HepG2 (cell line): ENCODE results near the gene MTHFD2. TPM values are rescaled to one million over a fixed set of nuclear protein-coding genes. Genes with fewer than 3 reads are reported as not detected.

Source experiments
- AGO2 ChIP-seq: fragments of 200-400 bp; formaldehyde crosslinking; optimal IDR thresholded peaks from 2 replicates; pipeline ENCODE3; 2017; ENCODE audit warnings: mild to moderate bottlenecking, low read depth, low read length, moderate library complexity
- AKAP8 ChIP-seq: sonication (generic); formaldehyde crosslinking; IDR thresholded peaks from 2 replicates; pipeline ENCODE4 v1.5.1; 2020; ENCODE audit warnings: mild to moderate bottlenecking, missing genetic modification reagents
- ARNT2 ChIP-seq: sonication (generic); formaldehyde crosslinking; IDR thresholded peaks from 2 replicates; pipeline ENCODE4 v1.8.0; 2022; ENCODE audit warnings: mild to moderate bottlenecking, low read depth, missing genetic modification reagents, moderate library complexity
- CBFB ChIP-seq: sonication (generic); formaldehyde crosslinking; IDR thresholded peaks from 2 replicates; pipeline ENCODE4 v1.4.0; 2020; ENCODE audit warnings: missing genetic modification reagents
- HES4 ChIP-seq: sonication (generic); formaldehyde crosslinking; IDR thresholded peaks from 2 replicates; pipeline ENCODE4 v1.9.0; 2021; ENCODE audit warnings: mild to moderate bottlenecking, missing genetic modification reagents, borderline replicate concordance
- IRX3 ChIP-seq: sonication (generic); formaldehyde crosslinking; IDR thresholded peaks from 2 replicates; pipeline ENCODE4 v1.8.1; 2023; ENCODE audit warnings: mild to moderate bottlenecking, low read depth, missing genetic modification reagents, borderline replicate concordance
- PRDM10 ChIP-seq: sonication (generic); formaldehyde crosslinking; IDR thresholded peaks from 2 replicates; pipeline ENCODE4 v1.4.0; 2020; ENCODE audit warnings: low read depth, missing genetic modification reagents
- PRPF4 ChIP-seq: fragments of 200-400 bp; formaldehyde crosslinking; IDR thresholded peaks from 2 replicates; pipeline ENCODE4 v1.6.1; 2016; ENCODE audit warnings: low read length, low read depth; ENCODE audit not compliant: poor library complexity, severe bottlenecking
- ZBTB40 ChIP-seq, 2 experiments: fragments of 450-650 bp in 1 of 2; sonication (generic) in 1 of 2; formaldehyde crosslinking in 1 of 2; IDR thresholded peaks; 2 replicates each; pipeline versions ENCODE4 v1.6.1 to v1.8.0; 2016 to 2022; ENCODE audit warnings: antibody characterized with exemption in 1 of 2, mild to moderate bottlenecking in 1 of 2, missing genetic modification reagents in 1 of 2
- ZBTB49 ChIP-seq: sonication (generic); formaldehyde crosslinking; IDR thresholded peaks from 2 replicates; pipeline ENCODE4 v1.4.0; 2020; ENCODE audit warnings: missing genetic modification reagents, borderline replicate concordance
- ZNF556 ChIP-seq: sonication (generic); formaldehyde crosslinking; IDR thresholded peaks from 2 replicates; pipeline ENCODE4 v1.4.0; 2020; ENCODE audit warnings: mild to moderate bottlenecking, missing genetic modification reagents, borderline replicate concordance
- ZNF7 ChIP-seq: IDR thresholded peaks from 2 replicates; pipeline ENCODE4 v1.6.1; 2016; ENCODE audit warnings: missing biosample characterization, missing genetic modification reagents
- polyA plus RNA-seq, 8 experiments: library from polyadenylated mRNA; depleted of rRNA in 3 of 8; stranded (reverse) in 7 of 8; unstranded in 1 of 8; fragments of >200 nt; fragmentation: Illumina TruSeq in 4 of 8; extraction: Trizol in 4 of 8; gene quantifications; 2 replicates each; pipeline versions ENCODE4 v1.2.1 to v1.2.3, GENCODE V29; 2011 to 2016; ENCODE audit warnings: low read depth in 4 of 8, missing spikeins in 1 of 8, mixed read lengths in 1 of 8; ENCODE audit not compliant: insufficient read depth in 1 of 8
- total RNA-seq, 5 experiments: library from RNA; depleted of rRNA; stranded (reverse); fragments of >200 nt; fragmentation: Illumina TruSeq; extraction: Trizol; gene quantifications; 2 replicates each; pipeline ENCODE4 v1.2.3, GENCODE V29; 2016; ENCODE audit warnings: low read depth in 1 of 5

MTHFD2 gene
- total and polyA plus RNA-seq, 2 of the 13 experiments (the other 11 are each of a cell fraction or from before 2014, with no cell fraction given): 188 to 269 TPM

- TF ChIP-seq ZBTB49 (CRISPR knock-in tag): no peak
- peak; percentile 66 for TF ChIP-seq HES4
- peak; percentile 47; the same call in 1 of the 2 replicates for TF ChIP-seq AKAP8 (CRISPR knock-in tag)
- TF ChIP-seq PRDM10 (CRISPR knock-in tag): no peak
- no peak for TF ChIP-seq ZNF7
- TF ChIP-seq ZNF556 (CRISPR knock-in tag): no peak
- 0 out of 2 replicates have a peak, but pooled peaks have one; percentile 24 for TF ChIP-seq CBFB (CRISPR knock-in tag)
- peak; percentile 95 for TF ChIP-seq AGO2
- peak; percentile 96 for TF ChIP-seq ARNT2 (CRISPR knock-in tag)
- no peak for TF ChIP-seq PRPF4
- 0 out of 2 replicates have a peak, but pooled peaks have one; percentile 26 for TF ChIP-seq IRX3 (CRISPR knock-in tag)
- no peak for TF ChIP-seq ZBTB40 (IDR thresholded peaks at IDR 0.05)
- TF ChIP-seq ZBTB40 (CRISPR knock-in tag; IDR thresholded peaks at IDR 0.05): no peak; the same call in 1 of the 2 replicates
Observed at GRCh38 chr2:74178211-74179062, 20.0 kb upstream of the MTHFD2 start, which contains the start of gene MOB1A (continued).
